ENCODE results near the gene NRL. TPM values are rescaled to one million over a fixed set of nuclear protein-coding genes. Genes with fewer than 3 reads are reported as not detected.

The NRL gene
- total RNA-seq, 1 donor from 2014 or later: 1.9 TPM

DNA sequence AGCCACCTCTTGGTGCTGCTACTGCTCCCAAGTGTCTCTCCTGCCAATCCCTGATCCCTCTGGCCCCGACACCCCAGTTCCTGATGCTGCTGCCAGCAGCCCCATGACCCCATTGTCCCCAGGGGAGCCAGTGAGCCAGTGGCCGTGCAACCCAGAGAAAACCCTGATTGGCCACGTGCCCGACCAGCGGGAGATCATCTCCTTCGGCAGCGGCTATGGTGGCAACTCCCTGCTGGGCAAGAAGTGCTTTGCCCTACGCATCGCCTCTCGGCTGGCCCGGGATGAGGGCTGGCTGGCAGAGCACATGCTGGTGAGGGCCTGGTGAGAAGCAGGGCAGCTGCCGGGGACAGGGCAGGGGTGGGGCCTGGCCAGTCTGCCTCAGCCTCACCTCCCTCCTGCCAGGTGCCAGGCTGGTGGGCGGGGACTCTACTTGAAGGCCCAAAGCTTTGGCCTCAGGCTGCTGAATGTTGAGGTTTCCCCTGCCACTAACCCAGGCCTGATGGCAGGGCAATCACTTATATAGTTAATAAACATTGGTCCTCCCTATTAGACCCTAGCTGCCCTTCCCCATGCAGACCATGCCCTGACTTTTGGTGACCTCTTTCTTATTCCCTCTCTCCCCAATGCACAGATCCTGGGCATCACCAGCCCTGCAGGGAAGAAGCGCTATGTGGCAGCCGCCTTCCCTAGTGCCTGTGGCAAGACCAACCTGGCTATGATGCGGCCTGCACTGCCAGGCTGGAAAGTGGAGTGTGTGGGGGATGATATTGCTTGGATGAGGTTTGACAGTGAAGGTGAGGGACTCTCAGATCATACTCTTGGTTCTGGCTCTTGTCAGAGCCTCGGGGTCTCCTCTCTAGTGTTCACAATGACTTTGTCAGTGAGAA is 15.6 kb downstream of the NRL start:
- peaks cover 15% of the 10 kb centered on the region for H3K4me1 Mint-ChIP-seq (ENCODE audit: unreplicated experiment)
- no peak overlapping the region for H3K27ac Mint-ChIP-seq (ENCODE audit: unreplicated experiment)
- no peak for TF ChIP-seq CTCF (IDR thresholded peaks at IDR 0.05)
- no peaks in the 10 kb centered on the region for H3K27me3 Mint-ChIP-seq (ENCODE audit: unreplicated experiment)
- no peaks in the 10 kb centered on the region for H3K9me3 Mint-ChIP-seq (ENCODE audit: unreplicated experiment)
- H3K4me3 Mint-ChIP-seq (ENCODE audit: unreplicated experiment): no peak overlapping the region
- no peak for DNase-seq (ENCODE audit: extremely low spot score, unreplicated experiment)
- peaks cover 34% of the 10 kb centered on the region for H3K36me3 Mint-ChIP-seq (ENCODE audit: unreplicated experiment)

GRCh38 chr14:24098229-24098926 is 16.4 kb downstream of the NRL start:
- Mint-ChIP-seq H3K4me3 (ENCODE audit: unreplicated experiment) (no peak overlapping the region), H3K27ac (ENCODE audit: unreplicated experiment) (no peak overlapping the region), H3K4me1 (ENCODE audit: unreplicated experiment) (peaks cover 20% of the 10 kb centered on the region), H3K36me3 (ENCODE audit: unreplicated experiment) (peaks cover 27% of the 10 kb centered on the region), H3K9me3 (ENCODE audit: unreplicated experiment) (no peaks in the 10 kb centered on the region), H3K27me3 (ENCODE audit: unreplicated experiment) (no peaks in the 10 kb centered on the region)
- TF ChIP-seq CTCF (IDR thresholded peaks at IDR 0.05): no peak
- DNase-seq (ENCODE audit: extremely low spot score, unreplicated experiment): no peak

DNA sequence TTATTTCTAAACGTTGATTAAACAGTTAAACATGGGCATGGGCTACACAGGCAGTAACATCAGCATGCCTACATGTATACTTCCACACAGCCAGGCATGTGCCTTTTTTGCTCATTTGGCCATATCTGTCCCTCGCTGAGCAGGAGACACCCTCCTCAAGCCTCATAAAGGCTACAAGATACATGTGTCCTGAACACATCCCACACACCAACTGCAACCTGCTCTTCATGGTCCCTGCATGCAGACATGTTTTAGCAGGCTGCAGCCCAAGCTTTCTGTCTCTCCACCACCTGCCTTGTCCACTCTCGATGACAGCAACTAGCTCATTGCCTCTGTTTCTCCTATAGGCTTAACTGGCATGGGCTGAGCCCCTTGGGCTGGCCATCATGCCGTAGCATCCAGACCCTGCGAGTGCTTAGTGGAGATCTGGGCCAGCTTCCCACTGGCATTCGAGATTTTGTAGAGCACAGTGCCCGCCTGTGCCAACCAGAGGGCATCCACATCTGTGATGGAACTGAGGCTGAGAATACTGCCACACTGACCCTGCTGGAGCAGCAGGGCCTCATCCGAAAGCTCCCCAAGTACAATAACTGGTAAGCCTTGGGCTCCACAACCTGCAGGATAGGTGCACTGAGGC is 18.1 kb downstream of the NRL start:
- TF ChIP-seq CTCF (IDR thresholded peaks at IDR 0.05): no peak
- Mint-ChIP-seq H3K4me3 (ENCODE audit: unreplicated experiment) (peak overlapping the region; percentile 30), H3K27me3 (ENCODE audit: unreplicated experiment) (no peaks in the 10 kb centered on the region), H3K36me3 (ENCODE audit: unreplicated experiment) (peaks cover 23% of the 10 kb centered on the region), H3K27ac (ENCODE audit: unreplicated experiment) (no peak overlapping the region), H3K9me3 (ENCODE audit: unreplicated experiment) (no peaks in the 10 kb centered on the region), H3K4me1 (ENCODE audit: unreplicated experiment) (peaks cover 26% of the 10 kb centered on the region)
- DNase-seq (ENCODE audit: extremely low spot score, unreplicated experiment): no peak

DNA sequence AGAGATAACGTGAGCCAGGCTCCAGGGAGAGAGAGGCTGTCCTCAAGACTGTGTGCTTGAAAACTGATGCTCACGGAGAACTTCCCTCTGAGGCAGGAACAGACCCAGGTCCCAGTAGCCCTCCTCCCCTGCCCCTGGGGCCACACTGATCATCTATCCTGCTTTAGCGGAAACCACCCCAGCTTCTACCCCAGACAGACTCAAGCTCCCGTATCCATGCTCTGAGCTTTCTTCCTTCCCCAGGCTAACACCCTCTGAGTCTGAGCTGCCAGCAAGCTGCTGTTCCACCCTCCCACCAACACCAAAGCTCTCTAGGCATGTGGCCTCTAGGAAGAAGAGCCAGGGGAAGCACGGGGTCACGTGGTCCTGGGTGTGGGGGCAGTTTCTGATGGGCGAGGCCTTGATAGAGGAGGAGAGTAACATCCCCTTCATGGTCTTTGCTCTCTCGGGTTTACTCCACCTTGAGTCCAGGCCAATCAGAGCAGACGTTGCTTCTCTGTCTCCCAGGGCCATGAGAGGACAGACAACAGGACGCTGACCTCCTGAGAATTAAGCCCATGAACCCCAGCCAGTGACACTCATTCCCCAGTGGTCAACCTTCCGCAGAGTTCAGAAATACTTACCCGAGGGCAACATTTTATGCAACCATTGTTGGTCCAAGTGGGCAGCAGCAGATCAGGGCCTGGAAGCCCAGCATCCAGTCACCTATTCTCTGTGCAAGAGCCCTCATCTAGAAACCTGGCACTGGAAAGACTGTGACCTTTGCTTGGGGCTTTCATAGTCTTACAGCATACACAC is 19.3 kb downstream of the NRL start:
- peak overlapping the region; percentile 99 for H3K4me3 Mint-ChIP-seq (ENCODE audit: unreplicated experiment)
- no peak for DNase-seq (ENCODE audit: extremely low spot score, unreplicated experiment)

More for the DNA sequence above, 19.3 kb downstream of the NRL start:
- Mint-ChIP-seq H3K27me3 (ENCODE audit: unreplicated experiment) (no peaks in the 10 kb centered on the region), H3K36me3 (ENCODE audit: unreplicated experiment) (peaks cover 18% of the 10 kb centered on the region), H3K9me3 (ENCODE audit: unreplicated experiment) (no peaks in the 10 kb centered on the region), H3K4me1 (ENCODE audit: unreplicated experiment) (peaks cover 26% of the 10 kb centered on the region), H3K27ac (ENCODE audit: unreplicated experiment) (peak overlapping the region; percentile 97)
- TF ChIP-seq CTCF (IDR thresholded peaks at IDR 0.05): no peak

Measured in osteocyte (in vitro differentiated cells).